IMR-90 (cell line): ENCODE measurements around the gene DDX52. TPM values are rescaled to one million over a fixed set of nuclear protein-coding genes. Genes with fewer than 3 reads are reported as not detected.
"Not testable (repeated sequence)": the region's sequence is repeated elsewhere in the genome, so short reads cannot be mapped to it uniquely, and the experiment has no call there.

ENCODE experiments used
- ATAC-seq: fragments of 200-7000 bp; cut with Tn5 transposase; 2 replicates; pipeline ENCODE4 v1.9.1; 2020; ENCODE audit warnings: low read depth, mild to moderate bottlenecking, moderate library complexity
- BruUV-seq: library from RNA; stranded (reverse); fragments of 400-500 nt; replicated peaks from 2 replicates; lab custom pipeline; 2021; lab: Mats Ljungman, UMichigan
- CTCF ChIA-PET: fragments of 300-600 bp; formaldehyde crosslinking; extraction: SDS; loops from one replicate; lab custom pipeline; 2021; ENCODE audit warnings: antibody characterized with exemption; lab: Yijun Ruan, JAX
- POLR2A ChIA-PET: fragments of 300-600 bp; sonication (Branson Sonifier 250); formaldehyde crosslinking; loops from one replicate; lab custom pipeline; 2022; ENCODE audit warnings: antibody characterized with exemption; ENCODE audit not compliant: unreplicated experiment; lab: Charles Lee
- DNase-seq: peaks from one replicate; pipeline ENCODE4 v3.0.0; 2013
- H2AFZ ChIP-seq: replicated peaks from 2 replicates; pipeline ENCODE3; 2013; ENCODE audit warnings: low read length, mild to moderate bottlenecking; ENCODE audit not compliant: poor library complexity
- H2AK5ac ChIP-seq: 2 replicates; pipeline ENCODE4 v1.6.1; 2013; ENCODE audit warnings: low read depth, low read length, inconsistent platforms
- H2AK9ac ChIP-seq: replicated peaks from 2 replicates; pipeline ENCODE3; 2013; ENCODE audit warnings: mild to moderate bottlenecking, low read depth, low read length, moderate library complexity; ENCODE audit not compliant: poor library complexity
- H2BK120ac ChIP-seq: 2 replicates; pipeline ENCODE4 v1.6.1; 2013; ENCODE audit warnings: low read depth, low read length, inconsistent platforms
- H2BK15ac ChIP-seq: 3 replicates; pipeline ENCODE4 v1.6.1; 2013; ENCODE audit warnings: low read depth, low read length, inconsistent platforms
- H2BK20ac ChIP-seq: 2 replicates; pipeline ENCODE4 v1.6.1; 2013; ENCODE audit warnings: low read depth, mild to moderate bottlenecking, inconsistent platforms, low read length, moderate library complexity
- H2BK5ac ChIP-seq: 2 replicates; pipeline ENCODE4 v1.6.1; 2013; ENCODE audit warnings: mild to moderate bottlenecking, low read depth, low read length, inconsistent platforms; ENCODE audit not compliant: poor library complexity, severe bottlenecking
- H3K14ac ChIP-seq: replicated peaks from 2 replicates; pipeline ENCODE4 v1.6.1; 2013; ENCODE audit warnings: low read depth, low read length, inconsistent platforms
- H3K18ac ChIP-seq: 2 replicates; pipeline ENCODE4 v1.6.1; 2013; ENCODE audit warnings: low read depth, low read length, control low read depth
- H3K23ac ChIP-seq: 2 replicates; pipeline ENCODE4 v1.6.1; 2013; ENCODE audit warnings: low read depth, low read length, inconsistent platforms
- H3K27ac ChIP-seq: 2 replicates; pipeline ENCODE4 v1.5.1; 2013; ENCODE audit warnings: mild to moderate bottlenecking, control low read depth, low read length; ENCODE audit not compliant: insufficient read depth
- H3K27me3 ChIP-seq: 2 replicates; pipeline ENCODE4 v1.6.1; 2013; ENCODE audit warnings: low read length; ENCODE audit not compliant: control insufficient read depth, insufficient read depth
- H3K36me3 ChIP-seq: 2 replicates; pipeline ENCODE4 v1.6.1; 2013; ENCODE audit warnings: low read length, mixed read lengths; ENCODE audit not compliant: control insufficient read depth, insufficient read depth
- H3K4ac ChIP-seq: 2 replicates; pipeline ENCODE4 v1.6.1; 2013; ENCODE audit warnings: low read depth, low read length, inconsistent platforms
- H3K4me1 ChIP-seq: 2 replicates; pipeline ENCODE4 v1.6.1; 2013; ENCODE audit warnings: low read length, mixed read lengths; ENCODE audit not compliant: control insufficient read depth, insufficient read depth
- H3K4me2 ChIP-seq: 2 replicates; pipeline ENCODE4 v1.6.1; 2013; ENCODE audit warnings: low read depth, mild to moderate bottlenecking, control low read depth, low read length, moderate library complexity
- H3K4me3 ChIP-seq: 2 replicates; pipeline ENCODE4 v1.5.1; 2013; ENCODE audit warnings: low read depth, mild to moderate bottlenecking, control low read depth, low read length, moderate library complexity; ENCODE audit not compliant: insufficient read depth
- H3K56ac ChIP-seq: 2 replicates; pipeline ENCODE4 v1.6.1; 2013; ENCODE audit warnings: low read length, inconsistent platforms; ENCODE audit not compliant: insufficient read depth; ENCODE audit errors: extremely low read depth
- H3K79me1 ChIP-seq, 2 experiments: 2 replicates each; pipeline ENCODE4 v1.6.1; 2013; ENCODE audit warnings: low read length in 2 of 2, inconsistent platforms in 1 of 2, low read depth in 1 of 2
- H3K9ac ChIP-seq: 2 replicates; pipeline ENCODE4 v1.6.1; 2013; ENCODE audit warnings: low read depth, low read length, control low read depth
- H3K9me1 ChIP-seq: 2 replicates; pipeline ENCODE4 v1.6.1; 2013; ENCODE audit warnings: low read length, inconsistent platforms; ENCODE audit not compliant: insufficient read depth
- H3K9me3 ChIP-seq: 2 replicates; pipeline ENCODE4 v1.6.1; 2013; ENCODE audit warnings: low read length; ENCODE audit not compliant: control insufficient read depth, insufficient read depth
- H4K20me1 ChIP-seq: 2 replicates; pipeline ENCODE4 v1.6.1; 2013; ENCODE audit warnings: low read length, inconsistent platforms; ENCODE audit not compliant: insufficient read depth
- H4K5ac ChIP-seq: 2 replicates; pipeline ENCODE4 v1.6.1; 2013; ENCODE audit warnings: mild to moderate bottlenecking, low read depth, low read length, control low read depth
- H4K8ac ChIP-seq, 2 experiments: 2 replicates each; pipeline ENCODE4 v1.6.1; 2013; ENCODE audit warnings: low read depth in 2 of 2, low read length in 2 of 2, control low read depth in 1 of 2, inconsistent platforms in 1 of 2
- H4K91ac ChIP-seq: 2 replicates; pipeline ENCODE4 v1.6.1; 2013; ENCODE audit warnings: low read depth, low read length, inconsistent platforms; ENCODE audit not compliant: insufficient read depth
- MAFK ChIP-seq: IDR thresholded peaks from 2 replicates; pipeline ENCODE4 v1.6.1; 2012; ENCODE audit warnings: low read depth, low read length, improper control_type of control experiment
- MAZ ChIP-seq: IDR thresholded peaks from 2 replicates; pipeline ENCODE4 v1.6.1; 2012; ENCODE audit warnings: low read depth, mild to moderate bottlenecking, low read length, improper control_type of control experiment, moderate library complexity, borderline replicate concordance
- WGBS, 2 experiments: methylation state at CpG; one replicate each; pipeline versions ENCODE4 v1.1.5 to v1.1.7; 2013; ENCODE audit warnings: missing lambda C conversion rate in 2 of 2; ENCODE audit not compliant: insufficient read length in 1 of 2; ENCODE audit errors: extremely low coverage in 2 of 2; 5-methylcytosine and 5-hydroxymethylcytosine counted together
- dilution Hi-C: fragments of 300-500 bp; cut with HindIII; formaldehyde crosslinking; loops from one replicate; pipeline ENCODE4 v1.14.3; 2018; ENCODE audit warnings: low sequenced_read_pairs; ENCODE audit not compliant: unreplicated experiment
- in situ Hi-C: fragments of 300-500 bp; cut with MboI; formaldehyde crosslinking; loops from 3 replicates; pipeline ENCODE4 v1.14.3; 2019; ENCODE audit warnings: low sequenced_read_pairs, inconsistent platforms, mixed read lengths
- intact Hi-C: fragments of 100-400 bp; cut with micrococcal nuclease; formaldehyde crosslinking; loops from 2 replicates; pipeline ENCODE4 v1.10.0; 2022
- polyA plus RNA-seq, 3 experiments: library from polyadenylated mRNA; depleted of rRNA; stranded (reverse); fragments of >200 nt; gene quantifications; 2 replicates each; pipeline ENCODE4 v1.2.3, GENCODE V29; 2012; ENCODE audit warnings: low replicate concordance in 1 of 3
- total RNA-seq: library from RNA; depleted of rRNA; stranded (reverse); fragments of >200 nt; gene quantifications from 2 replicates; pipeline ENCODE4 v1.2.3, GENCODE V29; 2012

The DDX52 gene
- total and polyA plus RNA-seq, 2 of the 4 experiments (the other 2 are of a cell fraction), result 12.5 to 26.7 TPM

GRCh38 chr17:37682007-37682406, 38.8 kb upstream of the DDX52 start:
- intact Hi-C loops (no loop called here), dilution Hi-C loops (no loop called here), in situ Hi-C loops (no loop called here)
- no TSS peak for BruUV-seq
- 0 out of 2 replicates have a peak, but pooled peaks cover 2% of the 10 kb centered on the region for H3K9me3 ChIP-seq
- H3K56ac ChIP-seq, result no peak overlapping the region
- 100% methylated on average over 1 of the region's 3 CpGs; no CpG with 5 or more reads in 1 of the 2 experiments for WGBS, 2 experiments
- no peak for ATAC-seq
- H3K4me1 ChIP-seq, result no peaks in the 10 kb centered on the region
- CTCF ChIA-PET, result no interaction called here
- no peak overlapping the region for H3K27ac ChIP-seq
- H3K4me2 ChIP-seq, result no peak overlapping the region
- H2BK5ac ChIP-seq, result no peak overlapping the region
- no peak overlapping the region for H2AFZ ChIP-seq
- no peak overlapping the region for H3K9ac ChIP-seq
- no peak overlapping the region for H4K91ac ChIP-seq
- no peaks in the 10 kb centered on the region for H3K9me1 ChIP-seq
- POLR2A ChIA-PET, result no interaction called here
- H3K27me3 ChIP-seq, result peaks cover 6% of the 10 kb centered on the region
- no peaks in the 10 kb centered on the region for H3K36me3 ChIP-seq
- no peak overlapping the region for H2BK20ac ChIP-seq
- H3K79me1 ChIP-seq, result no peaks in the 10 kb centered on the region
- no peak overlapping the region for H3K4me3 ChIP-seq
- no peak overlapping the region for H3K4ac ChIP-seq
- no peak overlapping the region for H2BK120ac ChIP-seq
- H2AK9ac ChIP-seq, result no peak overlapping the region
- no peak overlapping the region for H3K18ac ChIP-seq
- no peak overlapping the region for H2BK15ac ChIP-seq
- H4K5ac ChIP-seq, result no peak overlapping the region
- H3K14ac ChIP-seq, result no peak overlapping the region
- peak; percentile 45 for TF ChIP-seq MAFK
- TF ChIP-seq MAZ, result no peak
- no peak overlapping the region for H4K8ac ChIP-seq
- H2AK5ac ChIP-seq, result no peak overlapping the region
- H3K23ac ChIP-seq, result no peak overlapping the region
- no peak for DNase-seq
- H4K20me1 ChIP-seq, result no peaks in the 10 kb centered on the region

DNA sequence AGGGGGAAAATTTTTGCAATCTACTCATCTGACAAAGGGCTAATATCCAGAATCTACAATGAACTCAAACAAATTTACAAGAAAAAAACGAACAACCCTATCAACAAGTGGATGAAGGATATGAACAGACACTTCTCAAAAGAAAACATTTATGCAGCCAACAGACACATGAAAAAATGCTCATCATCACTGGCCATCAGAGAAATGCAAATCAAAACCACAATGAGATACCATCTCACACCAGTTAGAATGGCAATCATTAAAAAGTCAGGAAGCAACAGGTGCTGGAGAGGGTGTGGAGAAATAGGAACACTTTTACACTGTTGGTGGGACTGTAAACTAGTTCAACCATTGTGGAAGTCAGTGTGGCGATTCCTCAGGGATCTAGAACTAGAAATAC, 36.7 kb upstream of the DDX52 start:
- H3K18ac ChIP-seq, BruUV-seq, H4K5ac ChIP-seq, dilution Hi-C loops, H3K4me3 ChIP-seq, H4K20me1 ChIP-seq, H2BK120ac ChIP-seq, CTCF ChIA-PET, intact Hi-C loops, H3K23ac ChIP-seq, H2BK5ac ChIP-seq, H2BK20ac ChIP-seq, H3K27me3 ChIP-seq, DNase-seq, H2AFZ ChIP-seq, H3K27ac ChIP-seq, H3K4me1 ChIP-seq, ATAC-seq, H3K9me1 ChIP-seq, H3K4me2 ChIP-seq, H4K8ac ChIP-seq, H3K9me3 ChIP-seq, H3K79me1 ChIP-seq, in situ Hi-C loops, H3K9ac ChIP-seq, H3K4ac ChIP-seq, H2AK5ac ChIP-seq, H2BK15ac ChIP-seq, POLR2A ChIA-PET, H3K36me3 ChIP-seq, H2AK9ac ChIP-seq, H3K14ac ChIP-seq, H4K91ac ChIP-seq, H3K56ac ChIP-seq: not testable (repeated sequence)
- WGBS, 2 experiments, result no CpG with 5 or more reads among the region's 2 CpGs
